Measurements from ENCODE around the gene CCDC148.

Gene CCDC148

GRCh38 chr2:158388159-158388558 is 68.4 kb downstream of the CCDC148 start:
- no peaks in the 10 kb centered on the region for H3K9me3 ChIP-seq

GRCh38 chr2:158385646-158386045 is 70.9 kb downstream of the CCDC148 start:
- Histone ChIP-seq H3K36me3 (no peaks in the 10 kb centered on the region), H3K27ac (no peak overlapping the region), H3K9me3 (no peaks in the 10 kb centered on the region), H3K27me3 (no peaks in the 10 kb centered on the region), H3K4me1 (ENCODE audit: control insufficient read depth in 1 of 2, insufficient read depth in 1 of 2, low read depth in 1 of 2, low read length in 1 of 2) (no peaks in the 10 kb centered on the region), H3K4me3 (ENCODE audit: low read depth in 1 of 2, low read length in 1 of 2) (no peak overlapping the region)
- TF ChIP-seq CTCF (IDR thresholded peaks at IDR 0.05): no peak

More at GRCh38 chr2:158388159-158388558, 68.4 kb downstream of the CCDC148 start:
- Histone ChIP-seq H3K4me1 (ENCODE audit: control insufficient read depth in 1 of 2, insufficient read depth in 1 of 2, low read depth in 1 of 2, low read length in 1 of 2) (no peaks in the 10 kb centered on the region), H3K27ac (no peak overlapping the region), H3K27me3 (no peaks in the 10 kb centered on the region), H3K36me3 (no peaks in the 10 kb centered on the region), H3K4me3 (ENCODE audit: low read depth in 1 of 2, low read length in 1 of 2) (no peak overlapping the region)
- TF ChIP-seq CTCF (IDR thresholded peaks at IDR 0.05): no peak

DNA sequence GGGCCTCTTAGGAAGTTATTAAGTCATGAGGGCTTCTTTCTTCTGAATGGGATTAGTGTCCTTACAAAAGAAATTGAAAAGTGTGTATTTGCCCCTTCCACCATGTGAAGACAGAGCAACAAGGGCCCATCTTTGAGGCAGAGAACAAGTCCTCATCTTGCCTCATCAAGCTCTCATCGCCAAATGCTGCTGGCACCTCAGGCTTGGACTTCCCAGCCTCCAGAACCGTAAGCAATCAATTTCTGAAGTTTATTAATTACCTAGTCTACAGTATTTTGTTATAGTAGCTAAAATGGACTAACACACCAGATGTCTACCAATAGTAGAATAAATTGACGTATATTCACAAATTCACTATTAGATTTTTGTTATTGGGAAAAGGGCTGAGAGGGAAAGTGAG is 74.6 kb downstream of the CCDC148 start:
- Histone ChIP-seq H3K4me1 (ENCODE audit: control insufficient read depth in 1 of 2, insufficient read depth in 1 of 2, low read depth in 1 of 2, low read length in 1 of 2) (no peaks in the 10 kb centered on the region), H3K9me3 (no peaks in the 10 kb centered on the region), H3K36me3 (no peaks in the 10 kb centered on the region), H3K27ac (no peak overlapping the region), H3K27me3 (no peaks in the 10 kb centered on the region), H3K4me3 (ENCODE audit: low read depth in 1 of 2, low read length in 1 of 2) (no peak overlapping the region)
- TF ChIP-seq CTCF (IDR thresholded peaks at IDR 0.05): no peak

DNA sequence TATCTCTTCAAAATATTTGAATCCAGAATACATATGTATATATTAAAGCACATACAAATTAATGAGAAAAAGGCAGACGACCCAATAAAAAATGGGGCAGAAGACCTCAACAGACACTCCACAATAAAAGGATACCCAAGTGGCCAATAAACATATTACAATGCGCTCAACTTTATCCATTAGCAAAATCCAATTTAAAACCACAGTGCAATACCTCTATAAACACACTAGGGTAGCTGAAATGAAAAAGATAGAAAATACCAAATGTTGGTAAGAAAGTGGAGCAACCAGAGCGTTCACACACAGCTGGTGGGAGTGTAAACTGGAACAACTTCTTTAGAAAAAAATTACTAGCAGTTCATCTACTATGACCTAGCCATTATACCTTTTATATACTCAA is 75.3 kb downstream of the CCDC148 start:
- Histone ChIP-seq H3K4me3 (ENCODE audit: low read depth in 1 of 2, low read length in 1 of 2) (no peak overlapping the region), H3K27ac (no peak overlapping the region), H3K9me3 (no peaks in the 10 kb centered on the region), H3K36me3 (no peaks in the 10 kb centered on the region), H3K4me1 (ENCODE audit: control insufficient read depth in 1 of 2, insufficient read depth in 1 of 2, low read depth in 1 of 2, low read length in 1 of 2) (no peaks in the 10 kb centered on the region), H3K27me3 (no peaks in the 10 kb centered on the region)
- TF ChIP-seq CTCF (IDR thresholded peaks at IDR 0.05): no peak

DNA sequence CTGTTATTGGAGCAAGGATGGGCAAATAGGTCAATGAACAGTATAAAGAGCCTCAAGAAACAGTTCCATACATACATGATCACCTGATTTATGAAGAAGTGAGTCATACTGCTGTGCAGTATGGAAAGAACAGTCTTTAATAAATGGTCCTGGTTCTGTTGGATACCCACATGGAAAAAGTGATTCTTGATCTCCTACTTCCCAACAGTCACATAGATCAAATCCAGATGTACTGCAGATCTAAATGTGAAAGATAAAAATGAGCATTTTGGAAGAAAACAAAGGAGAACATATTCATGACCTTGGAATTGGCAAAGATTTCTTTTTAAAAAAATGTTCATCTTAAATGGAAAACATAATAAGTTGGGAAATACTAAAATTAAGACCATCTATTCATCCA is 75.8 kb downstream of the CCDC148 start:
- no peak overlapping the region for H3K27ac ChIP-seq
- no peaks in the 10 kb centered on the region for H3K27me3 ChIP-seq
- no peaks in the 10 kb centered on the region for H3K4me1 ChIP-seq (ENCODE audit: control insufficient read depth in 1 of 2, insufficient read depth in 1 of 2, low read depth in 1 of 2, low read length in 1 of 2)
- no peak for TF ChIP-seq CTCF (IDR thresholded peaks at IDR 0.05)
- H3K9me3 ChIP-seq: no peaks in the 10 kb centered on the region
- no peak overlapping the region for H3K4me3 ChIP-seq (ENCODE audit: low read depth in 1 of 2, low read length in 1 of 2)
- H3K36me3 ChIP-seq: no peaks in the 10 kb centered on the region

GRCh38 chr2:158378926-158379325 is 77.6 kb downstream of the CCDC148 start:
- H3K27me3 ChIP-seq: no peaks in the 10 kb centered on the region
- H3K27ac ChIP-seq: no peak overlapping the region
- H3K4me3 ChIP-seq (ENCODE audit: low read depth in 1 of 2, low read length in 1 of 2): no peak overlapping the region
- no peak for TF ChIP-seq CTCF (IDR thresholded peaks at IDR 0.05)
- no peaks in the 10 kb centered on the region for H3K9me3 ChIP-seq
- H3K36me3 ChIP-seq: no peaks in the 10 kb centered on the region
- no peaks in the 10 kb centered on the region for H3K4me1 ChIP-seq (ENCODE audit: control insufficient read depth in 1 of 2, insufficient read depth in 1 of 2, low read depth in 1 of 2, low read length in 1 of 2)
